GM21786 (cell line): ENCODE results near the gene CNFN.

Experiments used
- ATAC-seq: cut with Tn5 transposase; IDR thresholded peaks from one replicate; pipeline ENCODE4 v1.9.1; 2021; ENCODE audit not compliant: unreplicated experiment

Gene CNFN, protein sequence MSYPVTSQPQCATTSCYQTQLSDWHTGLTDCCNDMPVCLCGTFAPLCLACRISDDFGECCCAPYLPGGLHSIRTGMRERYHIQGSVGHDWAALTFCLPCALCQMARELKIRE

DNA sequence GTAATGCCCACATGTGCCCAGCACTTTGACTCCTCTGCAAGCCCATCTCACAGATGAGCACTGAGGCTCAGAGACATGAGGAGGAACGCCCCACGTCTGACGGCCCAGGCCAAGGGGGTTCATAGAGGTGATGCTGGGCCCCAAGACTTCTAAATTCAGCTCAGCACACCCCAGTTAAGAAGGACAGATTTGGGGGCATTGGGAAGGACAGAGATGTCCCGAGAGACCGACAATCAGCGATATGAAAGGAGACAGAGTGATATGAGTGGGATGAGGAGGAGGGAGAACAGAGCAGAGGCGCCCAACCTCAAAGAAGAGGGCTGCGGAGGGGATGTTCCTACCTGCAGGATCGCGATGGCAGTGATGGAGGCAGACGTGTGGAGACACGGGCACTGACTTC, at the start of gene CNFN:
CNFN (minus strand) TSS at position 399 of the 400 bp plus-strand sequence. CDS start 1,260 bp downstream, outside the sequence.
- ATAC-seq = no peak

DNA sequence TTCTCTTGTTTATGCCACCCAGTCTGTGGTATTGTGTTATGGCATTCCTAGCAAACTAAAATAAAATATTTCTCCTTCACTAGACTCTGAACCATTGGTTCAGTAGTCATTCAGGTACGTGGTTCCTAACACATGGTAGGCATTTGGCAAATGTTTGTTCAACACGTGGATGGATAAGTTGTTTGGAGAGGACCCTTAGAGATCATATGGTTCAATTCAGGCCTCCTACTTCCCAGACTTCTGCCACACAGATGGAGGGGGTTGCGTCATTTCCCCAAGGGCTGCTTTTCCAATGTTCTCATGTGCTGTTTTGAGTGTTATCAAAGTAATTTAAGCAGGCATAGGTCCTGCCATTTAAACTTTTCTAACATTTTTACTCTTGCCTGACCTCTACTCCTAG, 45.9 kb upstream of the CNFN start:
- ATAC-seq = no peak

DNA sequence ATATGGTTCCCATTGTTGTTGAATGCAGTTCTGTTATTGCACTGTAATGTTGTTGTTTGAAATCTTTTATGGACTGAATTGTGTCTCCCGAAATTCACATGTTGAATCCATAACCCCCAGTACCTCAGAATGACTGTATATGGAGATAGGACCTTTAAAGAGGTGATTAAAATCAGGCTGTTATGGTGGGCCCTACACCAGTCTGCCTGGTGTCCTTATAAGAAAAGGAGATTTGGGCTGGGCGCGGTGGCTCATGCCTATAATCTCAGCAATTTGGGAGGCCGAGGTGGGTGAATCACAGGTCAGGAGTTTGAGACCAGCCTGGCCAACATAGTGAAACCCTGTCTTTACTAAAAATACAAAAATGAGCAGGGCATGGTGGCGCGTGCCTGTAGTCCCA, 45.2 kb upstream of the CNFN start:
- no peak for ATAC-seq

DNA sequence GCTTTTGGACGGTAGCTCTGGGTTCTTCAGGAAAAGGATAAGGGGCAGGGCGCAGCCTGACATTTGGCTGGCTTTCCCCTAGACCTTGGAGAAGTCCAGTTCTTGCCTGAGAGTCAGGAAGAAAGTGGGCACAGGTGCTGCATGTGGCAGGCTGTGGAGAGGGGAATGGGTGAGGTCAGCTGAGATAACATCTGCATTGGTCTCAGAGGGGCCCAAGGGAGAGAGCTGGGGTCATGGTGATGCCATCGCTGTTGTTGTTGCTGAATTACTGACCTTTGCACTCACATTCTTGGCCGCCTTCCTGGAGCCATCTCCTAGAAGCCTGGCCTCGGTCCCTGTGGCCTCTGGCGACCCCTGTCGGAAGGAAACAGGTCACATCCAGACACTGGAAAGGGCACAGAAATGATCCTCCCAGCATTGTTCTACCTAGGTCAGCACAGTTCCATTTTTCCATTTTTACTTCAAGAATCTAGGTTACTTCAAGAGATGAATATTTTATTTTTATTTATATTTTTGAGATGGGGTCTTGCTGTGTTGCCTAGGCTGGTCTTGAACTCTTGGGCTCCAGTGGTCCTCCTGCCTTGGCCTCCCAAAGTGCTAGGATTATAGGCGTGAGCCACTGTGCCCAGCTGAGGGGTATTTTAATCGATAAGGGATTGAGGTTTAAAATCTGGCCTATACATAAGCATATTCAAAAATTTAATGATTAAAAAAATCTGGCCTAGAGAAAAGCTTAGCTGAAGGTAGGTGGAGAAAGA, 43.6 kb upstream of the CNFN start:
- no peak for ATAC-seq

DNA sequence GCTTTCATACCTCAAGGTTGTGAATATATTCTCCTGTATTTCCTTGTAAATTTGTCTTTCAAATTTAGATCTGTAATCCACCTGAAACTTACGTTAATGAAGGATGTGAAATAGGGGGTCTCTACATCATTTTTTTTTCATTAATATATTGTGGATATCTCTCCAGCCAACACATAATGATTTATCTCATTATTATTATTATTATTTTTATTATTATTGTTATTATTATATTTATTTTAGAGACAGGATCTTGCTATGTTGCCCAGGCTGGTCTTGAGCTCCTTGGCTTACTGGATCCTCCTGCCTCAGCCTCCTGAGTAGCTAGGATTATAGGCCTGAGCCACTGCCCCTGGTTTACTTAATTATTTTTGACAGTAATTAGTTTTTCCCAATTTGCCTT, 41.4 kb upstream of the CNFN start:
- ATAC-seq = no peak

DNA sequence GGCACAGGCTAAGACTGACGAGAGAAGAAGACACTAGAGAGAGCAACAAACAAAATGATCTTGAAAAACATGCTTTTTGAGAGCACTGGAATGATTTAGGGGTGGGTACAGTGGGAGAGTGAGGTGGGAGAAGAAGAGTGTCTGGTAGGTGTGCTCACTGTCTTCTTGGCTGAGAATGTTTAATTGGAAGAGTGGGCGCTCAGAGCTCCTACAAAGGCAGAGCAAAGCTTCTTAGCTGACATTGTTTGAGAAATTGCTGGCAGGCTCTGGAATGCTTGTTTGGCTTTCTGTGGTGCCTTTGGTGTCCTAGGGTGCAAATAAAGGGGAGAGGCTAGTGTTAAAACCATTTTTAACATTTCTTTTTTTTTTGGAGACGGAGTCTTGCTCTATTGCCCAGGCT, 38.6 kb upstream of the CNFN start:
- ATAC-seq = no peak

DNA sequence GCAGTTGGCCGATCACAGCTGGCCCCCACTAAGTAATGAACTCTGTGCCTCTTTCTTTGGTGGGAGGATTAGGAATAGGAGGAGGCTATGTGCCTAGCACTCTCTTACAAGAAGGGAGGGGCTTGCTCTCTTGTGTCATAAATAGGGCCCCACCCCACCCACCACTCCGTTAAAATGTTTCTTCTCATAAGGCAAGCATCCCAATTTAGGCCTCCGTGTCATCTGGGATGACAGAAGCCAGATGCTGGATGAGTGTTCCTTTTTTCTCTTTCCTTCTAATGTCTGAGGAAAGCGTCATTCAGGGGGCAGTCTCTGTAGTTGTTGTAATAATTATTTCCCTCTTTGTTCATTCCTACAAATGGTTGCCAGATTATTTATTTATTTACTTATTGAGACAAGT, 37.2 kb upstream of the CNFN start, which contains the start of gene LIPE:
LIPE (minus strand) TSS at position 76 of the 400 bp plus-strand sequence. CDS start 239 bp downstream, outside the sequence.
- no peak for ATAC-seq

DNA sequence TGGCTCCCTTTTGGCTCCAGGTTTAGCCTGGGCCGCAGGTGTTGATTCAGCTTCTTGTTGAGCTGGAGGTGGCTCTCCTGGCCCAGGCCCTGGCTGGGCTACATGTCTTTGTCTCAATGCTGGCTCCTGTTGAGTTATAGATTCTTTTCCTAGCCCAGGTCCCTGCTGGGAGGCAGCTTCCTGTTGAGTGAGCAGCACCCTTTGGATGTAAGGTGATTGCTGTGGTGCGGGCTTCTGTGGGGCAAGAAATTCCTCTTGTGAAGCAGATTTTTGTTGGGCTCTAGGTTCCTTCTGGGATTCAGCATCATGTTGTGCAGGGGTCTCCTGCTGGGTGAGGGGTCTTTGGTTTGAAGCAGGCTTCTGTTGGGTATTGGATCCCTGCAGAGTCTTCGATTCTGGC, 36.5 kb upstream of the CNFN start:
- no peak for ATAC-seq

DNA sequence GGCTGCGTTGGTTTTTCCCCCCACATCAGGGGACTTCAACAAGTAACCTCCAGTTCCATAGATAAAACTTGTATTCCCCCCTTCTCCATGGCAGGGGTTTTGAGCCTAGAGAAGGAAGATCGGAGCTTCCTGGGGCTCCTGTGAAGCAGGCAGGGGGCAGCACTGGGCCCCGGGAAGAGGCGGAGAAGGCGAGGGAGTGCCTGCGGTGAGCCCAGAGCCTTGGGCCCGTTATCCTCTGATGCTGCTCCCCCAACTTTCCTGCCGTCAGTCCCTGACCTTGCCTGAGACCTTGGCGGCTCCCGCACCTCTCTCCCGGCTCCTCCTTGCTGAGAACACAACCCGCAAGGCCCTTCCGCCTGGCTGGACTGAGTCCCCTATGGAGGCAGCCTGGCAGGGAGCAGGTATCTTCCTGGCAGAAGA, 34.6 kb upstream of the CNFN start:
- ATAC-seq = no peak

DNA sequence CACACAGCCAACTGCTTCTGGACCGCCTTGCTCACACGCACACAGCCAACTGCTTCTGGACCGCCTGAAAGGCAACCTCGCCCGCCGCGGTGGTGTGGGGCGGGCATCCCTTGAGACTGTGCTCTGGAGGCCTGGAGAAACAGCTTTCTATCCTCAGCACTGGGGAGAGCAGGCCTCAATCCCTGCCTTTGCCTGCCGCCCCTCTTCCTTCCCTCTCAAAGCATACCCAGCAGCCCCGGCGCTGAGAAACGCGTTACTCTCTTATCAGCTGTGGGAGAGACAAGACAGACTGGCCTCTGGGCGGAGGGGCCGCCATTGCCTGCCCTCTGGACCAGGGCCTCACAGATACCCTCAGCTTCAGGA, 34.2 kb upstream of the CNFN start:
- no peak for ATAC-seq

DNA sequence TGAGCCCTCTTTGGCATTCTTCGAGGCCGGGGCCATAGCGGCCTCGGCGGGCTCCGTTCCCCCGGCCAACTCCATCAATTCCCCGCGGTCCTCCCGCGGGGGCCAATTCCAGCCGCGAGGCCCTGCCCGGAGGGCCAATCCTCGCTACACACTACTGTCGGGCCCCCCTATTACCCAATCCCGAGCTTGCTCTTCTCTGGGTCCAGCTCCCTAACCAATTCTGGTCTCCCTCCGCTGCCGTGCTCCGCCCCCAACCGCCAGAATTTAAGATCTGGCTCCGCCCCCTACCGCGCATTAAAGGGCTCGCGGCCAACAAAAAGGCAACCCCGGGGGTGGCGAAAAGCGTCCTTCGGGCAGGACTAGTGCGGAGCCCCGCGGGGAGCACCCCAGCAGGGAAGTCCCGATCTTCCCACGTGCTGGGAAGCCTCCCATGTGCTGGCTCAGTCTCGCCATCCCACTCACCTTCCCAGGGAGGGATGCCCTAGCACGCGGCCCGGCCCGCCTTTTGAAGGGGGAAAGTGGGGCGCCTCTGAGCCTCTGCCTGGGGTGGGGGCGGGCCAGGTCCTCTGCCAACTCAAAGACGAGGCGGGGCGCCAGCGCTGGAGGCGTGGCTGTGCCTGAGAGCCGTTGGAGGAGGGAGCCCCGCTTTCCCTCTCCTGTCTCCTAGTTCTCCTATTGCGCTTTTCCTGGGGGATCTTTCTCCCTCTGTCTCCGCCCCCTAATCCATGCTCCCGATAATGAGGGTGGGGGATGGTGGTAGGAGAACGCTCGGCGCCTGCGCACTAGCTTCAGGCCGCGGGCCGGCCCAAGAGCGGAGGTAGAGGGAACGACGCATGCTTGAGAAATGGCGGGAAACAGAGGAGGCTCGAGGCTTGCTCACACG, 33.6 kb upstream of the CNFN start:
- ATAC-seq = peak; percentile 89

DNA sequence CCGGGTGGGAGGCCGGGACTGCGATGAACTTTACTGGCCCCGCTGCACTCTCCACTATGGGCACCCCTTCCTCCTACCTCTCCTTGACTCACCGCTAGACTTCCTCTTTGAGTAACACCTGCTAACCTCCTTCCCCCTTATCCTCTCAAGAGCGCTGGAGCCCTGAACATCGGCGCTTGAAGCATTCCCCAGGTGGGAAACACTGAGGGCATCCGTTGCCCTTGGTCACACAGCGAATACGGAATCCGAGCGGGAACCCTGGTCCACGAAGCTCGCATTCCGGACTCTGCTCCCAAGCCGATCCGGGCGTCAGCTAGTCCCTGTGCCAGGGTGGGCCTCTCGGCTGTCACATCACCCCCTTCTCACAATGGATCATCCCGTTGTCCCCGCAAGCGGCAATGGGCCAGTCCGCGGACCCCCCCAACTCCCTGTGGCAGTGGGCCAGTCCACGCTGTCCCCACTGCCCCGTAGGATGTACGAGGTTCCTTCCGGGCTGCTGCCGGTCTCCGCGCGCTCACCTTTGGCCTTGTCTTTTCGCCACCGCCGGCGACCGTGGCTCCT, 32.9 kb upstream of the CNFN start:
- ATAC-seq = peak; percentile 32

DNA sequence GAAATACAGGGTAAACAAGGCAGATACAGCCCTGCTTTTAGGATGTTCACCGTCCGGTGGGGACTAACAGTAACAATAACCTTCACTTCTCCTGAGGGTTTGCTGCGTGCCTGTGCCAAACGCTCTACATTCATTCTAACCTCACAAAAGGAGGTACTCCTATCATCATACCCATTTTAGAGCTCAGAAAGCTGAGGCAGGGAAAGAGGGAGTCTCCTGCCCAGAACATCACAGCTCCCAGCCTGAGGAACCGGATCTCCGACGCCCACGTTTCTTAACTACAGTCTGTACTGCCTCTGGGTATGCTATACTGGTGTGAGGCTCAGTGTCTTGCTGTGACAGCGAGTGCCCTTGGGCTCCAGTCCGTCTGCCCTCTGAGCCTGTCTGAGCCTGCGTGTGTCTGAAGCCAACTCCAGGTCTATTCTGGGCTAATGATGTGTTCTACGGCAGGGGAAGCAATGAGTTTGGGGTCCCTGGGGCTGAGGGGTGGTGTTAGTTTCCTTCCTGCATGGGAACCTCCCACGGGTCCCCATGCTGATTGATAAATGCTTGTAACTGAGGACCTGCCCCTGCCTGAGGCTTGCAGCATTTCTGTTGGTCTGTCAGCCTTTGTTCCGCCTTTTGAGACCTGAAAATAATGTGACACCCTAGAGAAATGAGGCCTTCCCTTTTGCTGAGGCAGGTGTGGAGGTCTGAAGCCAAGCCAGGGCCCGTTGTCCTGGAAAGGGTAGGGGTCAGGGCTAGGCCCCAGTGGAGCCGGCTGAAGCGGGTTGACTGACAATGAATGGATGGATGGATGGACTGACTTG, 32.2 kb upstream of the CNFN start:
- no peak for ATAC-seq

DNA sequence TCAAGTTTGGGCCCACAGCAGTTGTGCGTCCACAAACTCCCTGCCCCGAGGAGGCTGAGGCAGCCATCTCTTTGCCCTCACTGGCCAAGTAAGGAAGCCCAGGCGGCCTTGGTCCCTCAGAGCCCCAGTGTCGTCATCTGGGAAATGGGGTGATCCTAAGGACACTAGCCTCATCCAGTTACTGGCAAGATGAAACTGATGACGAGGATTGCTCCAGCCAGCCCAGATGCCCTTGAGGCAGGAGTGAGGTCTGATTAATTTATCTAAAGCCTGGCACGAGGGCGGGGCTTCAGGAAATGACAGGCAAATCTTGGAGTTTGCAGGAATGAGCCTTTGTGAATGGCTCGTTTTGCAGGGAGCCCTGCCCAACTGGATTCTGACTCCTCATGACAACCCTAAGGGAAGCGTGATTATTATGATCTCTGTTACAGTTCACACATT, 31.5 kb upstream of the CNFN start:
- no peak for ATAC-seq

DNA sequence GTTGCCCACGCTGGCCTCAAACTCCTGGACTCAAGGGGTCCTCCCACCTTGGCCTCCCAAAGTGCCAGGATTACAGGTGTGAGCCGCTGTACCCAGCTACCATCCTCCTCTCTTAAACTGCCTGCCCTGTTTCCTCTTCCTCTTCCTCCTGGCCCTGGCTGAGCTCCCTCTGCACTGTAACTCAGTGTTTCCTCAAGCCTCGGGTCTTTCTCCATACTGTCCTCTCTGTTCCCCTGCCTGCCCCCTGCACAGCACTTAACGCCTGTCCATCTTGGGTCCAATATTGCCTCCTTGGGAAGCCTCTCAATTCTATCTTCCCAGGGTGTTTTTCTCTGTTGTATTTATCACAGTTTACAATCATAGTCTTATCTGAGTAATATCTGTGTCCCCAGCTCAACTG, 31.0 kb upstream of the CNFN start:
- no peak for ATAC-seq

DNA sequence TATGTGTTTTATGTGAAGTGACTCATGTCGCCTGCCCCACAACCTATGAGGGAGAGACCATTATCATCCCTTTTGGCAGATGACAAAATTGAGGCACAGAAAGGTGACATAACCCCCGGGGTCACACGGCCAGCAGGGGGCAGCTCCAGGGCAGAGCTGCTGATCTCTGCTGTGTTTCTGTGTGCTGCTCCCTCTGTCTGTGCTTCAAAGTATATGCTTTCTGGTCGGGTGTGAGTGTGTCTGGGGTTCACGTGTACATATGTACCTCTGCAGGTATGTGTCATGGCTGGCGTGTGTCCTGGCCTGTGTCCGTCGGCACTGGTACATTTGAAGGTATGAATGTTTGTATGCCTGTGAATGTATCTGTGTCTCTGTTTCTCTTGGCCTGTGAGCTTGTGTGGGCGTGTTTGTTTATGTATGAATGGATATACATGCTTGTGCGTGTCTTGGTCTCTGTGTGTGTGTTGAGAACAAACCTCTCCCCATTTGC, 30.0 kb upstream of the CNFN start:
- no peak for ATAC-seq

DNA sequence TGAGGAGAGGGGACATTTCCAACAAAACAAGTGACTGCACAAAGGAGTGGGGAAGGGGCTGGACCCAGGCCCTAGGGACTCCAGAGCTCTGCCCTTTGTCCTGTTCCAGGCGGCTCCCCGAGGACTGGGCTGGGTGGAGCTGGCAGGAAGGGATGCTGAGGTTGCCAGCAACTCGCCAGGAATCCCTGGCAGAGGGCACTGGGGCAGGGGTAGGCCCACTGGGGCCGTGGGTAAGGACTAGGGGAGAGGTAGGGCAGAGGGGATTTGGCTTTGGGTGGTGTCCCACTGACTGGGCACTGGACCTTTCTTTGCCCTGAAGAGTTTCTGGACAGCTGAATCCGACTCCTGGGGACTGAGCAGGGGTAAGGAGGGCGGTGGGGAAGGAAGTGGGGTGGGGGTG, 29.2 kb upstream of the CNFN start:
- no peak for ATAC-seq

DNA sequence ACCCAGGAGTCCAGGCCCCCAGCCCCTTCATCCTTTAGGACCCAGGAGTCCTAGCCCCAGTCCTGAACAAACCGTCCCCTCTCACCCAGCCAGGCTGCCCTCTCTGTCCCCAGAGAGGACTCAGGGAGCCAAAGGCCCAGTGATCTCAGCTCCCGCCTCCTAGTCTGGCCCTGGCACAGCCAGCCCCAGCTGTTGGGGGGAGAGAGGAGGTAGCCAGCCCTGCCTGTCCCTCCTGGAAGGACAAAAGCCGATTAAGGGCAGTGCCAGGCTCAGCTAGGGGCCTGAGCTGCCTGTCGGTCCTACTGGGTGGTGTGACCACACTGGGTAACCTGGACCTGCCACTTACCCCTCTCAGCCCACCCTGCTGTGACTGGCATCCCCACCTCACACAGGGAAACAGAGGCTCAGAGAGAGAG, 22.6 kb upstream of the CNFN start:
- no peak for ATAC-seq

DNA sequence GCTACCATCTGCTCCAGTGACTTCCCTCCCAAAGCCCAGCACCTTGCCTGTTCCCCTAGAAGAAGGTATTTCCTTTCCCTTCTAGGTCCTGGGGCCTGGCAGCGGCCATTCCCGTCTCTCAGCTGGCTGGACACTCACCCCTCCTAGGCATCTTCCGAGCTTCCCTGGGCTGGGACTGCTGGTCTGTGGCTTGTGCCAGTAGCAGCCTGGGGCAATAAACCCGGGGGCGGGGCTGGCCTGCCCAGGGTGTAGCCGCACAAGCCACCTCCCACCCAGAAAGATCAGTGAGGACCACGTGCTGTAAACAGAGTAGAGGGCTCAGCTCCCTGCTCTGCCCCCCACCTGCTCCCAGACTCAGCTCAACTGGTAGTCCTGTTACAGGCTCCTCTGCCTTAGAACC, 22.1 kb upstream of the CNFN start:
- no peak for ATAC-seq

DNA sequence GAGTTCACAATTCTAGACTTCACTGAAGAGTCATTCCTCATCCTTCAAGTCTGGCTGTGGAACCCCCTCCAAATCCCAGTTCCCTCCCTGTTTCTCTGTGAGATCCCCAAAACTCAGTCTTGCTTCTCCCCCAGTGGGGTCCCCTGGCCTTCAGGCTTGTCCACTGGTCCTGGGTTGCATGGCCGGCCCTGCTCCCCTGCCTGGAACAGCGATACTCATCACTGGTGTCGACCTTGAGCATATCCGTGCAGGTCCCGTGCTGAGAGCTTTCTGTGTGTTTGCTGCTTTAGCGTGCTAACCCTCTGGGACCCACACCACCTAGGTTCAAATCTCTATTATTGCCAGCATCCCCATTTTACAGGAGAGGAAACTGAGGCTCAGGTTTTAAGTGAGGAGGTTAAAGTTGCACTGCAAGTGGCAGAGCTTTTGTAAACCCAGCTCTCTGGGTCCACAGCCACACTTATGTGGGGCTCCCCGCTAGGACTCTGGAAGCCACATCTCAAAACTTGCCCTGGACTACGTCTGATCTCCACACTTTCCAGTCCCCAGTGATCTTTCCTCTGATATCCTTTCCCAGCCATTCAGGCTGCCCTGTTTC, 21.6 kb upstream of the CNFN start:
- ATAC-seq = no peak
